ENCODE data around the gene MAPK8. TPM values are rescaled to one million over a fixed set of nuclear protein-coding genes. Genes with fewer than 3 reads are reported as not detected.

MAPK8 gene
- total RNA-seq, 2 experiments from 2014 or later = 47.8 to 50.6 TPM

DNA sequence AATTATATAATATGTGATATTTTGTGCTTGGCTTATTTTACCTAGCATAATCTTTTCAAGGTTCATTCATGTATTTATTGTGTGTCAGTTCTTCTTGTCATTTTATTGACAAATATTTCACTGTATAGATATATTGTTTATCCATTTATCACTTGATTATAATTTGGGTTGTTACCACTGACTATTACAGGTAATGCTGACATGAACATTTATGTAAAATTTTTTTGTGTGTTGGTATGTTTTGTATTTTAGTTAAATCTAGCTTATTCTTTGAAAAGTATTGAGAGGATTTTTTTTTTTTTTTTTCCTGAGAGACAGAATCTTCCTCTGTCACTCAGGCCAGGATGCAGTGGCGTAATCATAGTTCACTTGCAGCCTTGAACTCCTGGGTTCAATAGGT is 107.7 kb downstream of the MAPK8 start:
- ATAC-seq (ENCODE audit: poor library complexity) (no peak), DNase-seq (no peak)
- intact Hi-C loops (cut with DNase I, micrococcal nuclease) = no loop called here
- peaks cover 5 to 7% of the 10 kb centered on the region in 2 experiments for H3K9me3 ChIP-seq (ENCODE audit: control insufficient read depth in 1 of 2, insufficient read depth in 1 of 2, low read length in 2 of 2)
- H3K4me1 ChIP-seq (ENCODE audit: insufficient read depth, low read length) = no peaks in the 10 kb centered on the region
- no peak overlapping the region for H3K4me3 Mint-ChIP-seq
- no peak overlapping the region for H3K27ac ChIP-seq (ENCODE audit: low read depth in 1 of 2, low read length in 2 of 2)
- TF ChIP-seq, protein P1, sequence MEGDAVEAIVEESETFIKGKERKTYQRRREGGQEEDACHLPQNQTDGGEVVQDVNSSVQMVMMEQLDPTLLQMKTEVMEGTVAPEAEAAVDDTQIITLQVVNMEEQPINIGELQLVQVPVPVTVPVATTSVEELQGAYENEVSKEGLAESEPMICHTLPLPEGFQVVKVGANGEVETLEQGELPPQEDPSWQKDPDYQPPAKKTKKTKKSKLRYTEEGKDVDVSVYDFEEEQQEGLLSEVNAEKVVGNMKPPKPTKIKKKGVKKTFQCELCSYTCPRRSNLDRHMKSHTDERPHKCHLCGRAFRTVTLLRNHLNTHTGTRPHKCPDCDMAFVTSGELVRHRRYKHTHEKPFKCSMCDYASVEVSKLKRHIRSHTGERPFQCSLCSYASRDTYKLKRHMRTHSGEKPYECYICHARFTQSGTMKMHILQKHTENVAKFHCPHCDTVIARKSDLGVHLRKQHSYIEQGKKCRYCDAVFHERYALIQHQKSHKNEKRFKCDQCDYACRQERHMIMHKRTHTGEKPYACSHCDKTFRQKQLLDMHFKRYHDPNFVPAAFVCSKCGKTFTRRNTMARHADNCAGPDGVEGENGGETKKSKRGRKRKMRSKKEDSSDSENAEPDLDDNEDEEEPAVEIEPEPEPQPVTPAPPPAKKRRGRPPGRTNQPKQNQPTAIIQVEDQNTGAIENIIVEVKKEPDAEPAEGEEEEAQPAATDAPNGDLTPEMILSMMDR (IDR thresholded peaks at IDR 0.05) = no peak
- no peaks in the 10 kb centered on the region for H3K4me1 Mint-ChIP-seq (ENCODE audit: low read depth)
- no peak overlapping the region for H3K27ac Mint-ChIP-seq
- peaks cover 2% of the 10 kb centered on the region for H3K9me3 Mint-ChIP-seq
- H3K27me3 ChIP-seq (ENCODE audit: control insufficient read depth in 1 of 2, insufficient read depth in 2 of 2, low read length in 2 of 2) = no peaks in the 10 kb centered on the region
- H3K27me3 Mint-ChIP-seq = no peaks in the 10 kb centered on the region
- peaks cover 28% of the 10 kb centered on the region for H3K36me3 ChIP-seq (ENCODE audit: insufficient read depth, low read length)
- H3K36me3 Mint-ChIP-seq (ENCODE audit: low read depth) = peaks cover 29% of the 10 kb centered on the region
- ChIA-PET CTCF (interaction anchor here (0.7 kb wide), 3 partner anchors 17 to 90 kb away, joined by 3 to 5 read pairs (median 3); no protein-coding TSS in a partner anchor), POLR2A (no interaction called here)
- no peak overlapping the region for H3K4me3 ChIP-seq (ENCODE audit: low read length)

DNA sequence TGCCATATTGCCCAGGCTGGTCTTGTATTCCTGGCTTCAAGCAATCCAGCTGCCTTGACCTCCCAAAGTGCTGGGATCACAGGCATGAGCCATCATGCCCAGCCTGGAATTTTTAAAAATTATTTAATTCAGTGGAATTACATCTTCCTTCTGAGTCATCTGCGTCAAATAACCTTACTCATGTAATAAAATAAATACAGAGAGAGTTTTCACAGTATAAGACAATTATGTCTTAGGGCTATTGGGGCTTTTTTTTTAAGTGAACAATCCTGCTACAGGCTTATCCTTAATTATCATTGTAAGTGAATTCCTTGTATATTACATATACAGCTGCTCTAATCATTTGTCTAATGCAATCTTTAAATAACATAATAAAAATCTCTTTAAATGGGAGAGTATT is 108.3 kb downstream of the MAPK8 start:
- Histone ChIP-seq H3K9me3 (ENCODE audit: control insufficient read depth in 1 of 2, insufficient read depth in 1 of 2, low read length in 2 of 2) (peaks cover 5 to 7% of the 10 kb centered on the region in 2 experiments), H3K4me3 (ENCODE audit: low read length) (no peak overlapping the region), H3K27me3 (ENCODE audit: control insufficient read depth in 1 of 2, insufficient read depth in 2 of 2, low read length in 2 of 2) (no peaks in the 10 kb centered on the region), H3K4me1 (ENCODE audit: insufficient read depth, low read length) (no peaks in the 10 kb centered on the region), H3K27ac (ENCODE audit: low read depth in 1 of 2, low read length in 2 of 2) (no peak overlapping the region), H3K36me3 (ENCODE audit: insufficient read depth, low read length) (peaks cover 22% of the 10 kb centered on the region)
- DNase-seq = no peak
- TF ChIP-seq, protein P1 (IDR thresholded peaks at IDR 0.05) = no peak
- ChIA-PET POLR2A (no interaction called here), CTCF (interaction anchor here (0.7 kb wide), 1 partner anchor 91 kb away, joined by 3 read pairs; no protein-coding TSS in a partner anchor)
- Mint-ChIP-seq H3K4me3 (no peak overlapping the region), H3K27ac (no peak overlapping the region), H3K4me1 (ENCODE audit: low read depth) (no peaks in the 10 kb centered on the region), H3K36me3 (ENCODE audit: low read depth) (peaks cover 35% of the 10 kb centered on the region), H3K27me3 (no peaks in the 10 kb centered on the region), H3K9me3 (peaks cover 2% of the 10 kb centered on the region)
- ATAC-seq (ENCODE audit: poor library complexity) = no peak
- intact Hi-C loops (cut with DNase I, micrococcal nuclease) = no loop called here

DNA sequence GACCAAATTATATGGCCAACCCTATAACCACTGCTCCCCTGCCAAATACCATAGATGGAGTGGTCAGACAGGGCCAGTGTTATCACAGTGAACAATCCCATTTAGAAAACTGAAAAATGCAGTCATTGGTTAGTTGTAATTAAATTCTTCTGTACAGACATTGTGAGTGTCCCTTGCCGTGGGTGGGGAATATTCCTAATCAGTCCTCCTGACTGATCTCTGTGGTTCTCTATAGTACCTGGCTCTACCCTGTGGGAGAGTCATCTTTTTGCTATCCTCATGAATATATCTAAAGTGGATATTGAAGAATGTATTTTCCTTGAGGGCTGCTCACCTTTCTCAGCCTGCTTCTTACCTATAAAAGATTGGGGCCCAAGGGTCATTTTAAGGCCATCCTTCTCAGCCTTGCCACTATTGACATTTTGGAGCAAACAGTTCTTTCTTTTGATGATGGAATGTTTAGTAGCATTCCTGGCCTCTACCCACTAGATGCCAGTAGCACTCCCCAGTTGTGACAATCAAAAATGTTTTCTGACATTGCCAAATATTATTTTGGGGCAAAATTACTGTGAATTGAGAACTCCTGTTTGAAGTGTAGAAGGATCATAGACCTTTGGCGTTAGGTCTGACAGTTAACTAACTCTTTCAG is 110.2 kb downstream of the MAPK8 start:
- intact Hi-C loops (cut with DNase I, micrococcal nuclease) = no loop called here
- H3K36me3 Mint-ChIP-seq (ENCODE audit: low read depth) = peaks cover 47% of the 10 kb centered on the region
- POLR2A ChIA-PET = no interaction called here
- H3K36me3 ChIP-seq (ENCODE audit: insufficient read depth, low read length) = peaks cover 7% of the 10 kb centered on the region
- peaks cover 2% of the 10 kb centered on the region for H3K9me3 Mint-ChIP-seq
- CTCF ChIA-PET = no interaction called here
- no peaks in the 10 kb centered on the region for H3K27me3 ChIP-seq (ENCODE audit: control insufficient read depth in 1 of 2, insufficient read depth in 2 of 2, low read length in 2 of 2)
- no peak overlapping the region for H3K4me3 Mint-ChIP-seq
- ATAC-seq (ENCODE audit: poor library complexity) (no peak), DNase-seq (no peak)
- no peaks in the 10 kb centered on the region for H3K4me1 ChIP-seq (ENCODE audit: insufficient read depth, low read length)
- H3K4me3 ChIP-seq (ENCODE audit: low read length) = no peak overlapping the region
- TF ChIP-seq, protein P1 (IDR thresholded peaks at IDR 0.05) = no peak
- no peak overlapping the region for H3K27ac Mint-ChIP-seq
- no peak overlapping the region for H3K27ac ChIP-seq (ENCODE audit: low read depth in 1 of 2, low read length in 2 of 2)
- no peaks in the 10 kb centered on the region for H3K4me1 Mint-ChIP-seq (ENCODE audit: low read depth)
- H3K27me3 Mint-ChIP-seq = no peaks in the 10 kb centered on the region
- peaks cover 5% of the 10 kb centered on the region in 2 experiments for H3K9me3 ChIP-seq (ENCODE audit: control insufficient read depth in 1 of 2, insufficient read depth in 1 of 2, low read length in 2 of 2)

Measured in CD4-positive, alpha-beta T cell (primary cell).